Renal pelvis (tissue), 4 donors: ENCODE measurements around the gene SRPK2. TPM values are rescaled to one million over a fixed set of nuclear protein-coding genes. Genes with fewer than 3 reads are reported as not detected.
"Not testable (repeated sequence)": the region's sequence is repeated elsewhere in the genome, so short reads cannot be mapped to it uniquely, and the experiment has no call there.

Experiments
- DNase-seq: peaks from one replicate; pipeline ENCODE4 v3.0.0-alpha.2; 2013
- polyA plus RNA-seq, 3 donors: library from polyadenylated mRNA; unstranded; fragments of 120-200 nt; gene quantifications; one replicate each; pipeline ENCODE4 v1.2.1, GENCODE V29; 2013; ENCODE audit not compliant: insufficient read length in 3 of 3

The SRPK2 gene
- polyA plus RNA-seq, 3 donors, result 46.1 to 47.5 (median 47.4) TPM

DNA sequence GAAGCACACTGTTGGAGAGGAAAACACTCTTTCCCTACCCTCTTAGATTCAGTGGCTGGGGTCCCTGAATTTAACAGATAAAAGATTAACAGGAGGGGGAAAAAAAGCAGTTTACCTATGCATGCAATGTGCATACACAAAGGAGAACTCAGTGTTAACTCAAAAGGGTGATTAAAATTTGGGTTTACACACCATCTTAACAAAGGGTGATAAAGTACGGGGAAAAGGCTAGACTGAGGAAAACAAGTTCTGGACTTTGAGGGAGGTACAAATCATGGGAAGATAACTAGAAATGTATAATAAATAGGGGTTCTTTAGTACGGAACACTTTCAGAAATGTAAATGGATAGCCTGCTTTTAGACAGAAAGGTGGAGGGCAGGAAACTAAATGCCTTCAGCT is 83.1 kb downstream of the SRPK2 start:
- DNase-seq, result no peak

DNA sequence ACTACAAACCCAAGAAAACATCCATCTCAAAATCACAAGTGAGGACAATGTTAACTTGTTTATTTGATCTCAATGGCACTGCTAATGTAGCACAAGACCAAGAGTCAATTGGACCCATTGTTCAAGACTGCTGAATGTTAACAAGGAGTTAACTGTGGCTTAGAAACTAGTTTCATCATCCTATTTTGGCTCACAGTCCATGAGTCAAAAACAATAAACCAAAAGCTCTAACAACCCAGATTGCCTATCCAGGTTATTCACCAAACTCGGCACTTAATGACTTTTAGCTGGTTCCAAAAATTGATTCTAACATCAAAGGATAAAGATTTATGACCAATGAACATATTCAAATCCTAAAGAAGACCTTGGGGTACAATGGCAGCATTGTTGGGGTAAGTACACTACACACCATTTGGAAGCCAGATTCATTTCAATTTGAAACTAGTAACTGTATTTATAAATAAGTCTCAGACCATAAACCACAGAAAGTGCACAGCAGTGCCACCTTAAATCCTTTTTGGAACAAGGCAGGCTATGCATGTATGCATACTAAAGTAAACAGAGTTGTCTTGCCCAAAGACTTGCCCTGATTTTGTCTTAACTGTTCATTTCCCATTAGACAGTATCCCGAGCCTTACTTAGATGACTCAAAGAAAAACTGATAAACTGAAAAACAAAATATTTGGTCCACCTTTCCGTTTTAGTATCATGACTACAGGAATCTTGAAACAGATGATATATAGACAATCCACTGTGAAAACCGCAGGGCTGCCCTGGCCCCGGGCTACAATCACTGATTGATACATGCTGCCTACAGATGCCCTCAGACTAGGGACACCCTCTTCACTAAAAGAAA is 84.5 kb downstream of the SRPK2 start:
- DNase-seq, result no peak

DNA sequence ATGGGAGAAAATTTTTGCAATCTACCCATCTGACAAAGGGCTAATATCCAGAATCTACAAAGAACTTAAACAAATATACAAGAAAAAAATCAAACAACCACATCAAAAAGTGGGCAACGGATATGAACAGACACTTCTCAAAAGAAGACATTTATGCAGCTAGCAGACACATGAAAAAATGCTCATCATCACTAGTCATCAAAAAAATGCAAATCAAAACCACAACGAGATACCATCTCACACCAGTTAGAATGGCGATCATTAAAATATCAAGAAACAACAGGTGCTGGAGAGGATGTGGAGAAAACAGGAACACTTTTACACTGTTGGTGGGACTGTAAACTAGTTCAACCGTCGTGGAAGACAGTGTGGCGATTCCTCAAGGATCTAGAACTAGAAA is 88.1 kb downstream of the SRPK2 start:
- not testable (repeated sequence) for DNase-seq

DNA sequence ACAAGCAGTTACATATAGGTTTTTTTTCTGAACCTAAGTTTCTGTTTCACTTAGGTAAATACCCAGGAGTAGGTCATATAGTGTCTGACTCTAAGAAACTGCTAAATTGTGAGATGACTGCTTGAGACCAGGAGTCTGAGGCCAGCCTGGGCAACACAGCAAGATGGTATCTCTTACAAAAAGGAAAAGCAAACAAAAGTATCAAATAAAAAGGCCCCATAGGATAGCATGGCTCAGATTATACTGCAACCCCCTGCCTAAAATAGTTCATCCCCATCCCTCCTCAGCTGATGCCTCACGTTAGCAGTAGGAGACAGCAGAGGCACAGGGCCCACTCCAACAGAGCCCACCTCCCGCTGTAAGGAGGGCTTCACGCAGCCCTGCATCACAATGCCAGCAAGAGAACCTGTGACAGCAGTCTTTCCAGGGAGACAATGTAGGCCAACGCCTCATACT is 90.3 kb downstream of the SRPK2 start:
- no peak for DNase-seq

DNA sequence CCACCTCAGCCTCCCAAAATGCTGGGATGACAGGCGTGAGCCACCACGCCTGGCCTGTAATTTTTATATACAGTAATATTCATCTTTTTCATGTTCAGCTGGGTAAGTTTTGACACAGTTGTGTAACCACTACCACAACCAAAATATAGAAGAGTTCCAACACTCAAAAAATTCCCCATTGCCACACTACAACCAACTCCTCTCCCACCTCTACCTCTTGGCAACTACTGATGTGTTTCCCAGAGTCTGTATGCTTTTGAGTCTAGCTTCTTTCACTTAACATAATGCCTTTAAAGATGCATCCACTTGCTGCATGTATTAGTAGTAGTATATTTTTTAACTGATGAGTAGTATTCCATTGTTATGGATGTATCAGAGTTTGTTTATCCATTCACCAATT is 90.7 kb downstream of the SRPK2 start:
- no peak for DNase-seq

DNA sequence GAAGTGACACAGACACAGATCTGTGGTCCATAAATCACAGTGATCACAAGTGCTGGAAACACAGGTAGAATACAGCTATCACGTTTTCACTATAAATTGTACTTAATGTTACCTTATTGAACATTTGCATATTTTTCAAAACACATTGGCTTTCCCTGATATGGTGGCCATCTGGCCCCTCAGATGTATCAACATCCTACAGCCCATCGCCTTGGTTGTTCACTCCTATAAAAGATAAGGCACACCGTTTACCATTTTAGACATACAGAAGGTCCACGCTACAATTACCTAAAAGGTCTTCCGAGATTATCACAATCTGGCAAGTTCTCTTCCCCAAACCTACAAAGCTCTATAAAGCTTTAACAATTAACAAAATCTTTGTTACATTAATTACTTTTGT is 91.4 kb downstream of the SRPK2 start:
- DNase-seq, result no peak

DNA sequence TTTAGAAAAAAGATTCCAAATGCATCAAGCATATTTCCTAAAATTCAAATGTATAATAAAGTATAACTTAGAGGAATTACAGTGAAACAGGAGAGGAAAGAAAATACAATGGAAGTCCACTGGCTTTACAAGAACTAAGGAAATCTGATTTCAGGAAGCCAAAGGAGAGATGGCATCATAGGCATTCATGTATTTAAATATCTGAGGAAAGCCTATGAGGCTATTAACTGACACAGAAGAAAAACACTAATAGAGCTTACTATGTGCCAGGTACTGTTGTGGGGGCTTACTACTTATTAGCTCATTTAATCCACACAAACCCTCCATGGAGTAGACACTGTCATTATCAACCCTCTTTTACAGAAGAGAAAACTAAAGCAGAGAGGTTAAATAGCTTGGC is 92.2 kb downstream of the SRPK2 start:
- DNase-seq, result no peak

DNA sequence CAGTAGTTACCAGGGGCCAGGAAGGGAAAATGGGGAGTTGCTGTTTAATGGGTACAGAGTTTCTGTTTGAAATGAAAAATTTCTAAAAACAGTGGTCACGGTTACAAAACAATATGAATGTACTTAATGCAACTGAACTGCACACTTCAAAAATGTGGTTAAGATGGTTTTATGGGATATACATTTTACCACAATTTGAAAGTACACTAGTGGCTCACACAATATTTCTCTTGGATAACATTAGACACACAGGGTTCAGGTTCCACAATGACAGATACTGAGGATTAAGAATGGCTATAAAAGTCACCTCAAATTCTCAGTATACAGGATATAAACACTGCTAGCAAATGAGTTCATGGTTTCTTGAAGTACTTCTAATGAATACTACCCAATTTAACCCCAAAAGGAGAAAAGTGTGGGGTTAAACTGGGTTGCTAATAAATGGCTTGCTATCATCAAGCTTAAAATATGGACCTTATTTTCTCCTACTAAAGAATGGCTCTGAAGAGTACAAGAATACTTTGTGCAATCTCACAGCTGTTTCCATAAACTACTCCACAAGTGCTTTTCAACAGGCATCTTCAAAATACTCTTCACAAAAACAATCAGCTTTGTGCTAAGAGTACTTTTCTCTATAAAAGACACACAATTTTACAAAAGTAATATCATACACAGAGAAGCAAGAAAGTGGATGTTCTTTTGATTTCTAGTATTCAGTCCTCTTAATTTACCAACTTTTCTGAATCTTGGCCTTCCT is 92.9 kb downstream of the SRPK2 start:
- no peak for DNase-seq

DNA sequence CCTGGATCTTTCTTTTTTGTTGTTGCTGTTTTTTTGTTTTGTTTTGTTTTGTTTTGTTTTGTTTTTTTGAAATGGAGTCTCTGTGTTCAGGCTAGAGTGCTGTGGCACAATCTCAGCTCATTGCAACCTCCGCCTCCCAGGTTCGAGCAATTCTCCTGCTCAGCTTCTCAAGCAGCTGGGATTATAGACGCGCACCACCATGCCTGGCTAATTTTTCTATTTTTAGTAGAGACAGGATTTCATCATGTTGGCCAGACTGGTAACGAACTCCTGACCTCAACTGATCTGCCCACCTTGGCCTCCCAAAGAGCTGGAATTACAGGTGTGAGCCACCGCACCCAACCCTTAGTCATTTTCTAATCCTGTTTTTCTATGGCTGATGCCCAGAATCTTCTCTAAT is 94.2 kb downstream of the SRPK2 start:
- not testable (repeated sequence) for DNase-seq

DNA sequence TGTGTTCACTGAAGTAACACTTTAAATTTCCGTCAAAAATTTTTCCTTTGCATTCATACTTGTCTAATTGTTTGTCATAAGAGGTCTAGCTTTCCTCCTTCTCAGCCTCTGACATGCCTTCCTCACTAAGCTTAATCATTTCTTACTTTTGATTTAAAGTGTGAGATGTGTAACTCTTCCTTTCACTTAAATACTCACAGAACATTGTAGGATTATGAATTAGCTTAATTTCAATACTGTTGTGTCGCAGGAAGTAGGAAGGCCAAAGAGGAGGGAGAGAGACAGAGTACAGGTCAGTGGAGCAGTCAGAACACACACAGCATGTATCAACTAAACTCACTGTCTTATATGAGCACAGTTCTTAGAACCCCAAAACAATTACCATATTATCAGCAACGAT is 99.0 kb downstream of the SRPK2 start:
- DNase-seq, result no peak

DNA sequence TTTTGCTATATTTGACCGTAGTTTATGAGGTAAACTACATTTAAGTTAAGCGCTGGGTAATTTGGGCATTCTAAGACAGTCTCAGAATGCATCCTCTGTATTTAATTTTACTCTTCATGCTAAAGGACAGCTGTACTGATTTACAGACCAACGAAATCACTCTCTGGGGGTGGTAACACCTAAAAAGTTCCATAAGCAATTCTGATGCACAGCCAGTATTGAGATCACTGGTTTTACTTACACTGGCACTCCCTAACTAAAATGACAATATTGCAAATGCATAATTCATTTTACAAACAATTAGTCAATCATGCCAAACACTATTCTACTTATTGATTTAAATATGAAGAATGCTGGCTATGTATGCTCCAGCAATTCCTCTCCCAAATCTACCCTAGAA is 102.3 kb downstream of the SRPK2 start:
- DNase-seq, result no peak

DNA sequence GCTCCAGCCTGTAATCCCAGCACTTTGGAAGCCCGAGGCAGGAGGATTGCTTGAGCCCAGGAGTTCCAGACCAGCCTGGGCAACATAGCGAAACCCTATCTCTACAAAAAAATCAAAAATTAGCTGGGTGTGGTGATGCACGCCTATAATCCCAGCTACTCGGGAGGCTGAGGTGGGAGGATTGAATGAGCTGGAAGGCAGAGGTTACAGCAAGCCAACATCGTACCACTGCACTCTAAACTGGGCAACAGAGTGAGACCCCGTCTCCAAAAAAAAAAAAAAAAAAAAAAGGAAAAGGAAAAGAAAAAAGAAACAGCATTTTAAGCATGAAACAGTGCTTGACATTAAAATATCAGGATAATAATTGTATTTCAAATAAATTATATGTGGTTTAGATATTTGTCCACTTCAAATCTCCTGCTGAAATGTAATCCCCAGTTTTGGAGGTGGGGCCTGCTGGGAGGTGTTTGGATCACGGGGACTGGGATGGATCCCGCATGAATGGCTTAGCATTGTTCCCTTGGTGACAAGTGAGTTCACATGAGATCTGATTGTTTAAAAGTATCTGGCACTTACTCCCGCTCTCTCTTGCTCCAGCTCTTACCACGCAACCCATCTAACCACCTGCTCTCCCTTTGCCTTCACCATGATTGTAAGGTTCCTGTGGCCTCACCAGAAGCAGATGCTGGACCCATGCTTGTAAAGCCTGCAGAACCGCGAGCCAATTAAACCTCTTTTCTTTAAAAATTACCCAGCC is 103.4 kb downstream of the SRPK2 start:
- DNase-seq, result no peak

DNA sequence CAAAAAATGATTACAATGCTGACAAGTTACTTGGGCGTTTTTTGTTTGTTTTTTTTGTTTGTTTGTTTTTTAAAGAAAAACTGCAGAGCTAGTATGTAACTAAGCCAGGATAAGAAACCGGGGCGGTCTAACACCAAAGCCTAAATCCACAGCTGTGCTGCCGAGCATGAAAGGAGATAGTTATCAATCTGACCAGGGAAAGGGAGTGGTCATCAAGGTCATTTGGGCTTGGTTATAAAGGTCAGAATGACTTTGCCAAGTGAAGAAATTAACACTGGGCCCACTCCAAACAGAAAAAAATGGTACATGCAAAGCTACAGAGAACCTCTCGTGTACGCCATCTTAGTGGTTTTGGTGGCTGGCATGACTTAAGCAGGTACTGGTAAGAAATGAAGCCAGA is 104.7 kb downstream of the SRPK2 start:
- no peak for DNase-seq

DNA sequence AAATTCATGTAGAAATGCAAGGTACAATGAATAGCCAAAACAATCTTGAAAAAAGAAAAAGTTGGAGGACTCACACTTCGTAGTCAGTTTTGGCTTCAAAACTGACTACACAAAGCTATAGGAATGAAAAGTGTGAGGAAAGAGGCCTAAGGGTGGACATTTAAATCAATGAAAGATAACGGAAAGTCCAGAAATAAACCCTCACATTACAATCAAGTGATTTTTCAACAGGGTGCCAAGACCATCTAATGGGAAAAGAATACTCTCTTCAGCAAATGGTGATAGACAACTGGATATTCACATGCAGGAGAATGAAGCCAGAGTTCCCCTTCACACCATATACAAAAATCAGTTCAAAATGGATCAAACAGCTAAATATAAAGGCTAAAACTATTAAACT is 106.8 kb downstream of the SRPK2 start:
- DNase-seq, result no peak

DNA sequence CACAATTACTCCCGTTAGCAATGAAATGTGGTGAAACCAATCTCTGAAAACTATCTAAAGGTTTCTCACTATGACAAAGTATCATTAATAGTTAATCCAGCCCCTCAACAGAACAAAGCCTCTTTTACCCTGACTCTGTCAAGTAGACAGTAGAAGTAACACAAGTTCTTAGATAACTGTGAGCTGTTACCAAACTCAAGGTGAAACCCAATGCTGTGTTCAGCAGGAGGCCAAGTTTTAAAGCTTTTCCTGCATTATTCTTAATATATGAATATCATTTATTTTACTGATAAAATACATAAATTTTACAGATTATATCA is 109.1 kb downstream of the SRPK2 start:
- DNase-seq, result no peak

DNA sequence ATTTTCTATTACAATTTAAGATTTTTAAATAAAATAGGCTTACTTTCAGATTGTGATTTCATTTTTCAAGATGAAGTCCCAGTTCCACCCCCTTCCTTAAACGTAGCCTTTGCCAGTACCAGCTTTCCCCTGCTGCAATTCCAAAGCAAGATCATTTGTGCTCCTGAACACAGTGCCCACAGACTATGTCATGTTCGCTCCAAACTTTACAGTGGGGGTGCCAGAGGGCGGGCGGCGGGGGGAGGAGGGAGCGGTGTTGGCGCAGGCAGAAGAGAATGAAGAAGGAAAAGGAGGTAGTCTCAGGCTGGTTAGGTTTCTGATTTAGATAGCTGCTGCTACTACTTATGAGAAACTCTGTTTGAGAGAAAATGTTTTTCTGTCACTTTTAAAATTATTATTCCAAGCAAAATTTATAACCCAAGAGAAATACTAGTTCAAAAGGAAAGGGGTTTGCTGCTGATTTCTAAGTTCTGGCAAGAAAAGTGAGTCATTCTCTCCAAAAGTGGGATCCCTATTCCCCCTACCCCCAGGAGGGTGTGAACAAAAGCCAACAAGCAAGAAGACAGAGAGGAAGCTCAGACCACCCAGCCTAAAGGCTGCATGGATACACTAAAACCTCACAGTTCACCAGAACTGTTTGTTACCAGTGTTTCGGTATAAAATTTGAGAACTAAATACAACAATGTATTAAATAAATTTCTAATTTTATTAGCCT is 109.6 kb downstream of the SRPK2 start:
- no peak for DNase-seq

DNA sequence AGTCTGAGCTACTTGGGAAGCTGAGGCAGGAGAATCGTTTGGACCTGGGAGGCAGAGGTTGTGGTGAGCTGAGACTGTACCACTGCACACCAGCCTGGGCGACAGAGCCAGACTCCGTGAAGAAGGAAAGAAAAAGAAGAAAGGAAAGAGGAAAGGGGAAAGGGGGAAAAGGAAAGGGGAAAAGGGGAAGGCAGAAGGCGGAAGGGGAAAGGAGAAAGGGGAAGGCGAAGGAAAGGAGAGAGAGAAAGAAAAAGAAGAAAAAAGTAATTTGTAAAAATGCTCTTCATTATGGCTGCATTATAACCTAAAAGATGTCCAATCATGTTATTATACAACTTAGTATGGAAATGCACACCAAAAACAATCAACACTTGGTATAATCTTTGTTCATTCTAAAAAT is 110.2 kb downstream of the SRPK2 start:
- DNase-seq, result no peak

DNA sequence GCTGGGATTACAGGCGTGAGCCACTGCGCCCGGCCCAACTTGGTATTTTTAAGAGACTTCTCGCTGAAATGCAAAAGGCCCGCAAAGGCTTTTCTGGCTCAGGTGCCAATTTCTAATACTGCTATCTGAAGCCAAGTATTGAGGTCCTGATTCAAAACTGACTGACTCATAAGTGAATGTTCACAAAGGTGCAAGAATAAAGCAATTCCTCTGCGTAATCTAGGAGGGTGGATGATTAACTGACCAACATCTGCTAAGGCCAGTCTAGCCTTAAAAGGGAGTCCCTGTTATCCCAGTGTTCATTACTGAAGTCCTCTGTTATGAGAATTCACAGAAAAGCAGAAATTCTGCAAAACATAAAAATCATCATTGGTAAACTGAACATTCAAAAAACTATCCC is 111.4 kb downstream of the SRPK2 start:
- no peak for DNase-seq

DNA sequence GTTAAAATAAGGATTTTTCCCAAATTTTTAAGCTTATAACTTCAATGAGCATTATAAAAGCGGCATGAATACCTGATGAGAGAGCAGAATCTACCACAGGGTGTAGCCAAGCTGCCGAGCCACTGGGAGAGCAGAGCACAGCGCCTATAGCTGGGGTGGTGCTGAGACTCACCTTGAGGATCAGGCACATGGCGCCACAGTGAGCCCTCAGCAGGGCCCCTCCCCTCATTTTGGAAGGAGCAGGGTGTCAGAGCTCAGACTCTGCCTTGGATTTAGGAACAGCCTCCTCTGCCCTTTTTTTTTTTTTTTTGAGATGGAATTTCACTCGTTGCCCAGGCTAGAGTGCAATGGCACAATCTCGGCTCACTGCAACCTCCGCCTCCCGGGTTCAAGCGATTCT is 118.6 kb downstream of the SRPK2 start:
- no peak for DNase-seq

DNA sequence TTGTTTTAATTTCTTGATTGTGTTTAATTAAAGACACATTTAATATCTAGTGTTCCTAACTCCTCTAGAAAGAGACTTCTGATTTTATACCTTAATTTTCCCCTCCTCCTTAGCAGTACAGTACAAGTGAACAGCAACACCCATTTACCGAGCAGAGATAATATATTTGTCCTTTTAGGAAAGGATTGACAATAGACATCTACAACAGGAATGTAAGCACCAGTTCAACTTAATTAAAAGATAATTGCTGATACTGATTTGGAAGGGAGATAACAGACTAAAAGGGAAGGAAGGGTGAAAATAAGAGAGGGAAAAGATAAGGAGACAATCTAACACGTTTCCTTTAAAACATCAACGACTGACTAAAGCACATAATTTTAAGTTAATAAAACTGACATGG is 119.3 kb downstream of the SRPK2 start:
- no peak for DNase-seq

DNA sequence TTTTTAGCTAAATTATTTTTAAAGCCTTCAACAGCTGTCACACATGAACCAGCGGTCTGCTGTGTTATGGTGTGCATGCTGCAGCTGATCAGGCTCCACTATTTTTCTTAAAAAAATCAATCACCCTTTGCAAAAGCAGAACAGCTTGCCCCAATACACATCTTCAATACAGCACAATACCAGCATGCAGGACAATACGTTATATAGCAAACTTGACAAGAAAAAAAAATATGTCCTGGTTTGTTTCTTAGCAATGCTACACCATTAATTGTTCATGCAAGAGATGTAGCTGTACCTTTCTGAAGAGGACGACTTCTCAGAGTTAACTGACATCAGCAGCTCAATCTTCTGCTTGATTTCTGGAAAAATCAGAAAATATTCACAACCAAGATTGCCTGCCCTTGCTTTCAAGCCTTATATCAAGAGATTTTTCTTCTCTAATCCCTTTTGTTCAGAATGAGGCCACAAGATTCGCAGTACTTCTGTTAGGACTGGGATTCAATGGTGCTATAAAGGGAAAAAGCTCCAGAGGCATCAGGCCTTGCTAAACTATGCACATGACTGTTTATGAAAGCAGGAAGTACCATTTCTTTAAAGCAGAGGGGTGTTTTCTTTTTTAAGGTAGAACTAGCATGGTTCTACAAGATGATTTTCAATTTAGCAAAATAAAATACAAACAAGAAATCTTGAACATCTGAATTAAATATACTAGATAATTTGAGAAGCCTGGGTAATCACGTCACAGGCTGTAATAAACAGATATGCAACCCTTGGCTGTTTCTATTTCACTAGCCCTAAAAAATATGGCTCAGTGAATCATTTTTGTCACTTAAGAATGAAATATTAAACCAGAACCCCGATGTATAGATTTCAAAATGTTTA is 120.0 kb downstream of the SRPK2 start:
- DNase-seq, result peak; percentile 45
